MCF 10A (cell line): ENCODE data around the gene GRM6. TPM values are rescaled to one million over a fixed set of nuclear protein-coding genes. Genes with fewer than 3 reads are reported as not detected.

ENCODE experiments used
- BruUV-seq: library from RNA; stranded (reverse); fragments of 400-500 nt; replicated peaks from 2 replicates; lab custom pipeline; 2021; lab: Mats Ljungman, UMichigan
- CTCF ChIA-PET: fragments of 300-600 bp; sonication (Branson Sonifier 250); formaldehyde crosslinking; extraction: SDS; loops from one replicate; lab custom pipeline; 2021; ENCODE audit warnings: antibody characterized with exemption, inconsistent platforms; lab: Yijun Ruan, JAX
- POLR2A ChIA-PET: fragments of 300-600, 350-650 bp; sonication (Branson Sonifier 250); formaldehyde crosslinking; extraction: SDS; loops from one replicate; lab custom pipeline; 2020; ENCODE audit warnings: antibody characterized with exemption, inconsistent platforms; lab: Yijun Ruan, JAX
- DNase-seq: peaks from one replicate; pipeline ENCODE4 v3.0.0-alpha.2; 2018; ENCODE audit not compliant: unreplicated experiment
- H3K27ac Mint-ChIP-seq: one replicate; pipeline ENCODE4 v1.8.0; 2022; ENCODE audit warnings: mild to moderate bottlenecking, low read depth, mixed read lengths; ENCODE audit not compliant: unreplicated experiment
- H3K27me3 Mint-ChIP-seq: one replicate; pipeline ENCODE4 v1.8.0; 2022; ENCODE audit warnings: mixed read lengths; ENCODE audit not compliant: insufficient read depth, unreplicated experiment
- H3K36me3 Mint-ChIP-seq: one replicate; pipeline ENCODE4 v1.8.0; 2022; ENCODE audit warnings: mild to moderate bottlenecking, moderate library complexity, mixed read lengths; ENCODE audit not compliant: insufficient read depth, unreplicated experiment
- H3K4me1 Mint-ChIP-seq: one replicate; pipeline ENCODE4 v1.8.0; 2022; ENCODE audit warnings: mixed read lengths; ENCODE audit not compliant: insufficient read depth, unreplicated experiment
- H3K4me3 Mint-ChIP-seq: one replicate; pipeline ENCODE4 v1.8.0; 2022; ENCODE audit warnings: mild to moderate bottlenecking, moderate library complexity, mixed read lengths; ENCODE audit not compliant: unreplicated experiment
- H3K9me3 Mint-ChIP-seq: one replicate; pipeline ENCODE4 v1.8.0; 2022; ENCODE audit warnings: mixed read lengths; ENCODE audit not compliant: unreplicated experiment
- CTCF ChIP-seq: fragments of 200-600 bp; IDR thresholded peaks from one replicate; pipeline ENCODE4 v1.8.0; 2022; ENCODE audit warnings: antibody characterized with exemption, mild to moderate bottlenecking; ENCODE audit not compliant: unreplicated experiment
- intact Hi-C: fragments of 100-400 bp; cut with micrococcal nuclease; formaldehyde crosslinking; loops from 2 replicates; pipeline ENCODE4 v1.14.1; 2022
- total RNA-seq: library from RNA; stranded (reverse); gene quantifications from 2 replicates; pipeline ENCODE4 v1.2.3, GENCODE V29; 2022

GRM6 gene
- total RNA-seq, 1 experiment from 2014 or later: not detected

GRCh38 chr5:178996156-178996555 is 1.0 kb upstream of the GRM6 start:
- no peaks in the 10 kb centered on the region for H3K27me3 Mint-ChIP-seq
- BruUV-seq: no TSS peak
- DNase-seq: no peak
- ChIA-PET POLR2A (interaction anchor here (0.7 kb wide), 1 partner anchor 14 kb away, joined by 4 read pairs; no protein-coding TSS in a partner anchor), CTCF (no interaction called here)
- intact Hi-C loops: no loop called here
- no peak overlapping the region for H3K4me3 Mint-ChIP-seq
- peaks cover 44% of the 10 kb centered on the region for H3K9me3 Mint-ChIP-seq
- TF ChIP-seq CTCF: no peak
- no peaks in the 10 kb centered on the region for H3K4me1 Mint-ChIP-seq
- no peak overlapping the region for H3K27ac Mint-ChIP-seq
- no peaks in the 10 kb centered on the region for H3K36me3 Mint-ChIP-seq

GRCh38 chr5:178995341-178995690 is 196 bp upstream of the GRM6 start:
- no peaks in the 10 kb centered on the region for H3K4me1 Mint-ChIP-seq
- H3K36me3 Mint-ChIP-seq: no peaks in the 10 kb centered on the region
- peaks cover 46% of the 10 kb centered on the region for H3K9me3 Mint-ChIP-seq
- no peak for DNase-seq
- no peaks in the 10 kb centered on the region for H3K27me3 Mint-ChIP-seq
- intact Hi-C loops: no loop called here
- TF ChIP-seq CTCF: no peak
- no TSS peak for BruUV-seq
- ChIA-PET POLR2A (no interaction called here), CTCF (no interaction called here)
- no peak overlapping the region for H3K4me3 Mint-ChIP-seq
- no peak overlapping the region for H3K27ac Mint-ChIP-seq

GRCh38 chr5:178993955-178994579 is 1.1 kb downstream of the GRM6 start:
- Mint-ChIP-seq H3K4me1 (no peaks in the 10 kb centered on the region), H3K4me3 (no peak overlapping the region), H3K9me3 (peaks cover 56% of the 10 kb centered on the region), H3K27ac (no peak overlapping the region), H3K36me3 (no peaks in the 10 kb centered on the region), H3K27me3 (no peaks in the 10 kb centered on the region)
- ChIA-PET CTCF (no interaction called here), POLR2A (no interaction called here)
- intact Hi-C loops: no loop called here
- TF ChIP-seq CTCF: no peak
- no TSS peak for BruUV-seq
- no peak for DNase-seq

- Mint-ChIP-seq H3K9me3 (peaks cover 52% of the 10 kb centered on the region), H3K4me1 (no peaks in the 10 kb centered on the region), H3K27ac (no peak overlapping the region), H3K36me3 (no peaks in the 10 kb centered on the region), H3K4me3 (no peak overlapping the region), H3K27me3 (no peaks in the 10 kb centered on the region)
- ChIA-PET CTCF (no interaction called here), POLR2A (no interaction called here)
- TF ChIP-seq CTCF: no peak
- no peak for DNase-seq
- BruUV-seq: no TSS peak
- intact Hi-C loops: no loop called here
These were observed 1.8 kb downstream of the GRM6 start for GRCh38 chr5:178993236-178993765.
